GM23338 (cell line): ENCODE data around the gene SYTL1. TPM values are rescaled to one million over a fixed set of nuclear protein-coding genes. Genes with fewer than 3 reads are reported as not detected.

Experiments used
- ATAC-seq: fragments of 200-7000 bp; cut with Tn5 transposase; 3 replicates; pipeline ENCODE4 v1.9.1; 2020
- DNase-seq: peaks from one replicate; pipeline ENCODE4 v3.0.0-alpha.2; 2015; ENCODE audit warnings: low spot score
- H2AFZ ChIP-seq: fragments of 200-600 bp; sonication (generic); 2 replicates; pipeline ENCODE4 v1.8.0; 2016; ENCODE audit warnings: antibody characterized with exemption, mild to moderate bottlenecking, moderate library complexity
- H3F3A ChIP-seq: fragments of 200-600 bp; sonication (generic); replicated peaks from 2 replicates; pipeline ENCODE4 v1.8.0; 2017; ENCODE audit warnings: antibody characterized with exemption, mixed run types, low read depth
- H3K27ac ChIP-seq: fragments of 200-600 bp; sonication (generic); 2 replicates; pipeline ENCODE4 v1.6.1; 2016; ENCODE audit warnings: low read depth
- H3K27me3 ChIP-seq: fragments of 200-600 bp; sonication (generic); 2 replicates; pipeline ENCODE4 v1.8.0; 2016; ENCODE audit warnings: mild to moderate bottlenecking, mixed run types, moderate library complexity; ENCODE audit not compliant: insufficient read depth
- H3K36me3 ChIP-seq: fragments of 200-600 bp; sonication (generic); 2 replicates; pipeline ENCODE4 v1.8.0; 2016; ENCODE audit warnings: mild to moderate bottlenecking; ENCODE audit not compliant: insufficient read depth
- H3K4me1 ChIP-seq: fragments of 200-600 bp; sonication (generic); 2 replicates; pipeline ENCODE4 v1.8.0; 2016; ENCODE audit warnings: mild to moderate bottlenecking, moderate library complexity; ENCODE audit not compliant: insufficient read depth
- H3K4me2 ChIP-seq: fragments of 200-600 bp; sonication (generic); 2 replicates; pipeline ENCODE4 v1.7.1; 2017; ENCODE audit warnings: mixed run types
- H3K4me3 ChIP-seq: fragments of 200-600 bp; sonication (generic); 2 replicates; pipeline ENCODE4 v1.6.1; 2016; ENCODE audit warnings: mixed run types
- H3K79me2 ChIP-seq: fragments of 200-600 bp; sonication (generic); replicated peaks from 2 replicates; pipeline ENCODE4 v1.8.0; 2017; ENCODE audit warnings: mild to moderate bottlenecking; ENCODE audit not compliant: insufficient read depth
- H3K9me2 ChIP-seq: fragments of 200-600 bp; sonication (generic); 2 replicates; pipeline ENCODE4 v1.8.0; 2017; ENCODE audit not compliant: insufficient read depth
- H4K20me1 ChIP-seq: fragments of 200-600 bp; sonication (generic); replicated peaks from 2 replicates; pipeline ENCODE4 v1.8.0; 2017; ENCODE audit warnings: mild to moderate bottlenecking; ENCODE audit not compliant: insufficient read depth
- H3K27ac Mint-ChIP-seq: 2 replicates; pipeline ENCODE4 v1.8.0; 2020; ENCODE audit warnings: inconsistent platforms, mild to moderate bottlenecking, moderate library complexity, mixed read lengths
- H3K27me3 Mint-ChIP-seq: 3 replicates; pipeline ENCODE4 v1.8.0; 2022; ENCODE audit warnings: low read depth, mild to moderate bottlenecking, moderate library complexity, mixed read lengths, inconsistent platforms; ENCODE audit not compliant: insufficient read depth, poor library complexity
- H3K36me3 Mint-ChIP-seq: 3 replicates; pipeline ENCODE4 v1.8.0; 2021; ENCODE audit warnings: low read depth, mild to moderate bottlenecking, inconsistent platforms, moderate library complexity, mixed read lengths
- H3K4me1 Mint-ChIP-seq: 3 replicates; pipeline ENCODE4 v1.8.0; 2020; ENCODE audit warnings: mild to moderate bottlenecking, inconsistent platforms, mixed read lengths
- H3K4me3 Mint-ChIP-seq: 3 replicates; pipeline ENCODE4 v1.8.0; 2021; ENCODE audit warnings: moderate library complexity, mild to moderate bottlenecking, inconsistent platforms, mixed read lengths
- H3K9me3 Mint-ChIP-seq: 3 replicates; pipeline ENCODE4 v1.8.0; 2020; ENCODE audit warnings: moderate library complexity, mild to moderate bottlenecking, inconsistent platforms, mixed read lengths
- CREB1 ChIP-seq: fragments of 250-450 bp; sonication (Bioruptor Pico); IDR thresholded peaks from 2 replicates; pipeline ENCODE4 v1.5.0; 2020; ENCODE audit warnings: low read depth, mild to moderate bottlenecking, moderate library complexity
- EZH2 ChIP-seq: fragments of 200-600 bp; sonication (generic); IDR thresholded peaks from one replicate; pipeline ENCODE4 v1.8.0; 2017; ENCODE audit warnings: antibody characterized with exemption, mild to moderate bottlenecking, low read depth; ENCODE audit not compliant: unreplicated experiment
- EZH2phosphoT487 ChIP-seq: fragments of 200-600 bp; sonication (generic); IDR thresholded peaks from one replicate; pipeline ENCODE4 v1.8.1; 2018; ENCODE audit warnings: antibody characterized with exemption; ENCODE audit not compliant: unreplicated experiment
- NANOG ChIP-seq: IDR thresholded peaks from 2 replicates; pipeline ENCODE4 v1.6.1; 2016; ENCODE audit warnings: antibody characterized with exemption, borderline replicate concordance
- POLR2AphosphoS5 ChIP-seq: IDR thresholded peaks from 2 replicates; pipeline ENCODE4 v1.6.1; 2016; ENCODE audit warnings: antibody characterized with exemption, low read depth
- STAT1 ChIP-seq: IDR thresholded peaks from one replicate; pipeline ENCODE4 v1.6.1; 2016; ENCODE audit warnings: antibody characterized with exemption; ENCODE audit not compliant: unreplicated experiment
- ZNF114 ChIP-seq: fragments of 250-450 bp; sonication (Bioruptor Pico); IDR thresholded peaks from 2 replicates; pipeline ENCODE4 v1.5.0; 2020; ENCODE audit warnings: mild to moderate bottlenecking, moderate library complexity
- ZNF331 ChIP-seq: fragments of 250-450 bp; sonication (Bioruptor Pico); IDR thresholded peaks from 2 replicates; pipeline ENCODE4 v1.5.0; 2020; ENCODE audit warnings: low read depth, mild to moderate bottlenecking, moderate library complexity
- polyA plus RNA-seq: library from polyadenylated mRNA; unstranded; fragments of >200 nt; fragmentation: Nextera tagmentation; extraction: Ambion mirVana; gene quantifications from 2 replicates; pipeline ENCODE4 v1.2.1, GENCODE V29; 2016
- total RNA-seq: library from RNA; depleted of rRNA; stranded (reverse); fragments of >200 nt; shearing (Covaris generic); gene quantifications from 2 replicates; pipeline ENCODE4 v1.2.3, GENCODE V29; 2014
- TF ChIP-seq, protein P1 (sequence below): fragments of 250-450 bp; sonication (Bioruptor Pico); IDR thresholded peaks from 2 replicates; pipeline ENCODE4 v1.5.0; 2020; ENCODE audit warnings: mild to moderate bottlenecking, moderate library complexity
- TF ChIP-seq, protein P2 (sequence below): IDR thresholded peaks from one replicate; pipeline ENCODE4 v1.6.1; 2018; ENCODE audit warnings: antibody characterized with exemption; ENCODE audit not compliant: unreplicated experiment
- TF ChIP-seq, protein P3 (sequence below): IDR thresholded peaks from 2 replicates; pipeline ENCODE4 v1.6.1; 2016; ENCODE audit warnings: antibody characterized with exemption
- TF ChIP-seq, protein P4 (sequence below), 2 experiments: fragments of 200-600 bp in 1 of 2; sonication (generic) in 1 of 2; conservative IDR thresholded peaks; 2 replicates each; pipeline versions ENCODE4 v1.5.1 to v1.6.1; 2016 to 2017; ENCODE audit warnings: antibody characterized with exemption in 2 of 2, low read depth in 2 of 2, mild to moderate bottlenecking in 2 of 2, moderate library complexity in 1 of 2

SYTL1 gene
- total and polyA plus RNA-seq, 2 experiments from 2014 or later = 4.9 to 12.3 TPM

DNA sequence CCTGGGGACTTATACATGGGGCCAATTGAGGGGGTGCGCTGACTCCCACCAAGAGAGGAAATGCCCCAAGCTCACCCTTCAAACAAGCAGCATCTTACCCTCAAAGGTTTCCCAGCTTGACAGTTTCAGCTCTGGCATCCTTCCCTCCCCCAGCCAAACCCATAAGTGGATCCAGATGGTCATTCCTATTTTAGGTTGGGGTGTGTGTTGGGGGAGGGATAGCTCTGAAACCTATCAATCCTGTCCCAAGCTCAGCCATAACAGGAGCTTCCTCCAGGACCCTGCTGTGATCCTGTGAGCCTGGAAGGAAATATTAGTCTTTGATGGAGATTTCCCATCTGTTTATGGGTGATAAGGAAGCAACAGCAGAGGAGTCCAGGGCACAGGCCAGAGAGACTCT is 23.2 kb upstream of the SYTL1 start:
- H3K4me3 Mint-ChIP-seq = no peak overlapping the region
- H3K27me3 ChIP-seq = no peaks in the 10 kb centered on the region
- H3K4me3 ChIP-seq = no peak overlapping the region
- H3K79me2 ChIP-seq = peaks cover 13% of the 10 kb centered on the region
- no peaks in the 10 kb centered on the region for H3K36me3 ChIP-seq
- H3K9me3 Mint-ChIP-seq = no peaks in the 10 kb centered on the region
- H3K27me3 Mint-ChIP-seq = peaks cover 13% of the 10 kb centered on the region
- peaks cover 13% of the 10 kb centered on the region; the same call in 1 of the 2 replicates for H3F3A ChIP-seq
- peaks cover 9% of the 10 kb centered on the region; the same call in 1 of the 2 replicates for H3K4me1 ChIP-seq
- no peak overlapping the region for H3K27ac ChIP-seq
- H3K4me1 Mint-ChIP-seq = peaks cover 7% of the 10 kb centered on the region; the same call in 2 of the 3 replicates
- TF ChIP-seq, protein P1, sequence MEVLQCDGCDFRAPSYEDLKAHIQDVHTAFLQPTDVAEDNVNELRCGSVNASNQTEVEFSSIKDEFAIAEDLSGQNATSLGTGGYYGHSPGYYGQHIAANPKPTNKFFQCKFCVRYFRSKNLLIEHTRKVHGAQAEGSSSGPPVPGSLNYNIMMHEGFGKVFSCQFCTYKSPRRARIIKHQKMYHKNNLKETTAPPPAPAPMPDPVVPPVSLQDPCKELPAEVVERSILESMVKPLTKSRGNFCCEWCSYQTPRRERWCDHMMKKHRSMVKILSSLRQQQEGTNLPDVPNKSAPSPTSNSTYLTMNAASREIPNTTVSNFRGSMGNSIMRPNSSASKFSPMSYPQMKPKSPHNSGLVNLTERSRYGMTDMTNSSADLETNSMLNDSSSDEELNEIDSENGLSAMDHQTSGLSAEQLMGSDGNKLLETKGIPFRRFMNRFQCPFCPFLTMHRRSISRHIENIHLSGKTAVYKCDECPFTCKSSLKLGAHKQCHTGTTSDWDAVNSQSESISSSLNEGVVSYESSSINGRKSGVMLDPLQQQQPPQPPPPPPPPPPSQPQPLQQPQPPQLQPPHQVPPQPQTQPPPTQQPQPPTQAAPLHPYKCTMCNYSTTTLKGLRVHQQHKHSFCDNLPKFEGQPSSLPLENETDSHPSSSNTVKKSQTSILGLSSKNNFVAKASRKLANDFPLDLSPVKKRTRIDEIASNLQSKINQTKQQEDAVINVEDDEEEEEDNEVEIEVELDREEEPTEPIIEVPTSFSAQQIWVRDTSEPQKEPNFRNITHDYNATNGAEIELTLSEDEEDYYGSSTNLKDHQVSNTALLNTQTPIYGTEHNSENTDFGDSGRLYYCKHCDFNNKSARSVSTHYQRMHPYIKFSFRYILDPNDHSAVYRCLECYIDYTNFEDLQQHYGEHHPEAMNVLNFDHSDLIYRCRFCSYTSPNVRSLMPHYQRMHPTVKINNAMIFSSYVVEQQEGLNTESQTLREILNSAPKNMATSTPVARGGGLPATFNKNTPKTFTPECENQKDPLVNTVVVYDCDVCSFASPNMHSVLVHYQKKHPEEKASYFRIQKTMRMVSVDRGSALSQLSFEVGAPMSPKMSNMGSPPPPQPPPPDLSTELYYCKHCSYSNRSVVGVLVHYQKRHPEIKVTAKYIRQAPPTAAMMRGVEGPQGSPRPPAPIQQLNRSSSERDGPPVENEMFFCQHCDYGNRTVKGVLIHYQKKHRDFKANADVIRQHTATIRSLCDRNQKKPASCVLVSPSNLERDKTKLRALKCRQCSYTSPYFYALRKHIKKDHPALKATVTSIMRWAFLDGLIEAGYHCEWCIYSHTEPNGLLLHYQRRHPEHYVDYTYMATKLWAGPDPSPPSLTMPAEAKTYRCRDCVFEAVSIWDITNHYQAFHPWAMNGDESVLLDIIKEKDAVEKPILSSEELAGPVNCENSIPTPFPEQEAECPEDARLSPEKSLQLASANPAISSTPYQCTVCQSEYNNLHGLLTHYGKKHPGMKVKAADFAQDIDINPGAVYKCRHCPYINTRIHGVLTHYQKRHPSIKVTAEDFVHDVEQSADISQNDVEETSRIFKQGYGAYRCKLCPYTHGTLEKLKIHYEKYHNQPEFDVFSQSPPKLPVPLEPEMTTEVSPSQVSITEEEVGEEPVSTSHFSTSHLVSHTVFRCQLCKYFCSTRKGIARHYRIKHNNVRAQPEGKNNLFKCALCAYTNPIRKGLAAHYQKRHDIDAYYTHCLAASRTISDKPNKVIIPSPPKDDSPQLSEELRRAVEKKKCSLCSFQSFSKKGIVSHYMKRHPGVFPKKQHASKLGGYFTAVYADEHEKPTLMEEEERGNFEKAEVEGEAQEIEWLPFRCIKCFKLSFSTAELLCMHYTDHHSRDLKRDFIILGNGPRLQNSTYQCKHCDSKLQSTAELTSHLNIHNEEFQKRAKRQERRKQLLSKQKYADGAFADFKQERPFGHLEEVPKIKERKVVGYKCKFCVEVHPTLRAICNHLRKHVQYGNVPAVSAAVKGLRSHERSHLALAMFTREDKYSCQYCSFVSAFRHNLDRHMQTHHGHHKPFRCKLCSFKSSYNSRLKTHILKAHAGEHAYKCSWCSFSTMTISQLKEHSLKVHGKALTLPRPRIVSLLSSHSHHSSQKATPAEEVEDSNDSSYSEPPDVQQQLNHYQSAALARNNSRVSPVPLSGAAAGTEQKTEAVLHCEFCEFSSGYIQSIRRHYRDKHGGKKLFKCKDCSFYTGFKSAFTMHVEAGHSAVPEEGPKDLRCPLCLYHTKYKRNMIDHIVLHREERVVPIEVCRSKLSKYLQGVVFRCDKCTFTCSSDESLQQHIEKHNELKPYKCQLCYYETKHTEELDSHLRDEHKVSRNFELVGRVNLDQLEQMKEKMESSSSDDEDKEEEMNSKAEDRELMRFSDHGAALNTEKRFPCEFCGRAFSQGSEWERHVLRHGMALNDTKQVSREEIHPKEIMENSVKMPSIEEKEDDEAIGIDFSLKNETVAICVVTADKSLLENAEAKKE (CRISPR knock-in tag) = no peak
- TF ChIP-seq, protein P2, sequence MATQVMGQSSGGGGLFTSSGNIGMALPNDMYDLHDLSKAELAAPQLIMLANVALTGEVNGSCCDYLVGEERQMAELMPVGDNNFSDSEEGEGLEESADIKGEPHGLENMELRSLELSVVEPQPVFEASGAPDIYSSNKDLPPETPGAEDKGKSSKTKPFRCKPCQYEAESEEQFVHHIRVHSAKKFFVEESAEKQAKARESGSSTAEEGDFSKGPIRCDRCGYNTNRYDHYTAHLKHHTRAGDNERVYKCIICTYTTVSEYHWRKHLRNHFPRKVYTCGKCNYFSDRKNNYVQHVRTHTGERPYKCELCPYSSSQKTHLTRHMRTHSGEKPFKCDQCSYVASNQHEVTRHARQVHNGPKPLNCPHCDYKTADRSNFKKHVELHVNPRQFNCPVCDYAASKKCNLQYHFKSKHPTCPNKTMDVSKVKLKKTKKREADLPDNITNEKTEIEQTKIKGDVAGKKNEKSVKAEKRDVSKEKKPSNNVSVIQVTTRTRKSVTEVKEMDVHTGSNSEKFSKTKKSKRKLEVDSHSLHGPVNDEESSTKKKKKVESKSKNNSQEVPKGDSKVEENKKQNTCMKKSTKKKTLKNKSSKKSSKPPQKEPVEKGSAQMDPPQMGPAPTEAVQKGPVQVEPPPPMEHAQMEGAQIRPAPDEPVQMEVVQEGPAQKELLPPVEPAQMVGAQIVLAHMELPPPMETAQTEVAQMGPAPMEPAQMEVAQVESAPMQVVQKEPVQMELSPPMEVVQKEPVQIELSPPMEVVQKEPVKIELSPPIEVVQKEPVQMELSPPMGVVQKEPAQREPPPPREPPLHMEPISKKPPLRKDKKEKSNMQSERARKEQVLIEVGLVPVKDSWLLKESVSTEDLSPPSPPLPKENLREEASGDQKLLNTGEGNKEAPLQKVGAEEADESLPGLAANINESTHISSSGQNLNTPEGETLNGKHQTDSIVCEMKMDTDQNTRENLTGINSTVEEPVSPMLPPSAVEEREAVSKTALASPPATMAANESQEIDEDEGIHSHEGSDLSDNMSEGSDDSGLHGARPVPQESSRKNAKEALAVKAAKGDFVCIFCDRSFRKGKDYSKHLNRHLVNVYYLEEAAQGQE = no peak
- TF ChIP-seq CREB1 (CRISPR knock-in tag) (no peak), STAT1 (no peak), EZH2 (no peak), ZNF331 (CRISPR knock-in tag) (no peak), EZH2phosphoT487 (no peak), POLR2AphosphoS5 (no peak), ZNF114 (no peak), NANOG (no peak)
- TF ChIP-seq, protein P3, sequence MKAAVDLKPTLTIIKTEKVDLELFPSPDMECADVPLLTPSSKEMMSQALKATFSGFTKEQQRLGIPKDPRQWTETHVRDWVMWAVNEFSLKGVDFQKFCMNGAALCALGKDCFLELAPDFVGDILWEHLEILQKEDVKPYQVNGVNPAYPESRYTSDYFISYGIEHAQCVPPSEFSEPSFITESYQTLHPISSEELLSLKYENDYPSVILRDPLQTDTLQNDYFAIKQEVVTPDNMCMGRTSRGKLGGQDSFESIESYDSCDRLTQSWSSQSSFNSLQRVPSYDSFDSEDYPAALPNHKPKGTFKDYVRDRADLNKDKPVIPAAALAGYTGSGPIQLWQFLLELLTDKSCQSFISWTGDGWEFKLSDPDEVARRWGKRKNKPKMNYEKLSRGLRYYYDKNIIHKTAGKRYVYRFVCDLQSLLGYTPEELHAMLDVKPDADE = no peak
- TF ChIP-seq, protein P4, sequence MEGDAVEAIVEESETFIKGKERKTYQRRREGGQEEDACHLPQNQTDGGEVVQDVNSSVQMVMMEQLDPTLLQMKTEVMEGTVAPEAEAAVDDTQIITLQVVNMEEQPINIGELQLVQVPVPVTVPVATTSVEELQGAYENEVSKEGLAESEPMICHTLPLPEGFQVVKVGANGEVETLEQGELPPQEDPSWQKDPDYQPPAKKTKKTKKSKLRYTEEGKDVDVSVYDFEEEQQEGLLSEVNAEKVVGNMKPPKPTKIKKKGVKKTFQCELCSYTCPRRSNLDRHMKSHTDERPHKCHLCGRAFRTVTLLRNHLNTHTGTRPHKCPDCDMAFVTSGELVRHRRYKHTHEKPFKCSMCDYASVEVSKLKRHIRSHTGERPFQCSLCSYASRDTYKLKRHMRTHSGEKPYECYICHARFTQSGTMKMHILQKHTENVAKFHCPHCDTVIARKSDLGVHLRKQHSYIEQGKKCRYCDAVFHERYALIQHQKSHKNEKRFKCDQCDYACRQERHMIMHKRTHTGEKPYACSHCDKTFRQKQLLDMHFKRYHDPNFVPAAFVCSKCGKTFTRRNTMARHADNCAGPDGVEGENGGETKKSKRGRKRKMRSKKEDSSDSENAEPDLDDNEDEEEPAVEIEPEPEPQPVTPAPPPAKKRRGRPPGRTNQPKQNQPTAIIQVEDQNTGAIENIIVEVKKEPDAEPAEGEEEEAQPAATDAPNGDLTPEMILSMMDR (conservative IDR thresholded peaks at IDR 0.05; ENCODE audit: low read depth in 2 of 2) = no peak
- no peaks in the 10 kb centered on the region for H4K20me1 ChIP-seq
- H3K27ac Mint-ChIP-seq = no peak overlapping the region
- DNase-seq = no peak
- no peaks in the 10 kb centered on the region for H3K9me2 ChIP-seq
- H3K4me2 ChIP-seq = no peak overlapping the region
- H2AFZ ChIP-seq = peak overlapping the region; percentile 84; the same call in 1 of the 2 replicates
- ATAC-seq = no peak
- H3K36me3 Mint-ChIP-seq = peaks cover 2% of the 10 kb centered on the region; the same call in 1 of the 3 replicates
